IMR-90 (cell line): ENCODE results near the gene PIN1. TPM values are rescaled to one million over a fixed set of nuclear protein-coding genes. Genes with fewer than 3 reads are reported as not detected.

Experiments
- ATAC-seq: fragments of 200-7000 bp; cut with Tn5 transposase; 2 replicates; pipeline ENCODE4 v1.9.1; 2020; ENCODE audit warnings: low read depth, mild to moderate bottlenecking, moderate library complexity
- BruUV-seq: library from RNA; stranded (reverse); fragments of 400-500 nt; replicated peaks from 2 replicates; lab custom pipeline; 2021; lab: Mats Ljungman, UMichigan
- CTCF ChIA-PET: fragments of 300-600 bp; formaldehyde crosslinking; extraction: SDS; loops from one replicate; lab custom pipeline; 2021; ENCODE audit warnings: antibody characterized with exemption; lab: Yijun Ruan, JAX
- POLR2A ChIA-PET: fragments of 300-600 bp; sonication (Branson Sonifier 250); formaldehyde crosslinking; loops from one replicate; lab custom pipeline; 2022; ENCODE audit warnings: antibody characterized with exemption; ENCODE audit not compliant: unreplicated experiment; lab: Charles Lee
- DNase-seq: peaks from one replicate; pipeline ENCODE4 v3.0.0; 2013
- H2AFZ ChIP-seq: replicated peaks from 2 replicates; pipeline ENCODE3; 2013; ENCODE audit warnings: low read length, mild to moderate bottlenecking; ENCODE audit not compliant: poor library complexity
- H2AK5ac ChIP-seq: 2 replicates; pipeline ENCODE4 v1.6.1; 2013; ENCODE audit warnings: low read depth, low read length, inconsistent platforms
- H2AK9ac ChIP-seq: replicated peaks from 2 replicates; pipeline ENCODE3; 2013; ENCODE audit warnings: mild to moderate bottlenecking, low read depth, low read length, moderate library complexity; ENCODE audit not compliant: poor library complexity
- H2BK120ac ChIP-seq: 2 replicates; pipeline ENCODE4 v1.6.1; 2013; ENCODE audit warnings: low read depth, low read length, inconsistent platforms
- H2BK15ac ChIP-seq: 3 replicates; pipeline ENCODE4 v1.6.1; 2013; ENCODE audit warnings: low read depth, low read length, inconsistent platforms
- H2BK20ac ChIP-seq: 2 replicates; pipeline ENCODE4 v1.6.1; 2013; ENCODE audit warnings: low read depth, mild to moderate bottlenecking, inconsistent platforms, low read length, moderate library complexity
- H2BK5ac ChIP-seq: 2 replicates; pipeline ENCODE4 v1.6.1; 2013; ENCODE audit warnings: mild to moderate bottlenecking, low read depth, low read length, inconsistent platforms; ENCODE audit not compliant: poor library complexity, severe bottlenecking
- H3K14ac ChIP-seq: replicated peaks from 2 replicates; pipeline ENCODE4 v1.6.1; 2013; ENCODE audit warnings: low read depth, low read length, inconsistent platforms
- H3K18ac ChIP-seq: 2 replicates; pipeline ENCODE4 v1.6.1; 2013; ENCODE audit warnings: low read depth, low read length, control low read depth
- H3K23ac ChIP-seq: 2 replicates; pipeline ENCODE4 v1.6.1; 2013; ENCODE audit warnings: low read depth, low read length, inconsistent platforms
- H3K27ac ChIP-seq: 2 replicates; pipeline ENCODE4 v1.5.1; 2013; ENCODE audit warnings: mild to moderate bottlenecking, control low read depth, low read length; ENCODE audit not compliant: insufficient read depth
- H3K27me3 ChIP-seq: 2 replicates; pipeline ENCODE4 v1.6.1; 2013; ENCODE audit warnings: low read length; ENCODE audit not compliant: control insufficient read depth, insufficient read depth
- H3K36me3 ChIP-seq: 2 replicates; pipeline ENCODE4 v1.6.1; 2013; ENCODE audit warnings: low read length, mixed read lengths; ENCODE audit not compliant: control insufficient read depth, insufficient read depth
- H3K4ac ChIP-seq: 2 replicates; pipeline ENCODE4 v1.6.1; 2013; ENCODE audit warnings: low read depth, low read length, inconsistent platforms
- H3K4me1 ChIP-seq: 2 replicates; pipeline ENCODE4 v1.6.1; 2013; ENCODE audit warnings: low read length, mixed read lengths; ENCODE audit not compliant: control insufficient read depth, insufficient read depth
- H3K4me2 ChIP-seq: 2 replicates; pipeline ENCODE4 v1.6.1; 2013; ENCODE audit warnings: low read depth, mild to moderate bottlenecking, control low read depth, low read length, moderate library complexity
- H3K4me3 ChIP-seq: 2 replicates; pipeline ENCODE4 v1.5.1; 2013; ENCODE audit warnings: low read depth, mild to moderate bottlenecking, control low read depth, low read length, moderate library complexity; ENCODE audit not compliant: insufficient read depth
- H3K56ac ChIP-seq: 2 replicates; pipeline ENCODE4 v1.6.1; 2013; ENCODE audit warnings: low read length, inconsistent platforms; ENCODE audit not compliant: insufficient read depth; ENCODE audit errors: extremely low read depth
- H3K79me1 ChIP-seq, 2 experiments: 2 replicates each; pipeline ENCODE4 v1.6.1; 2013; ENCODE audit warnings: low read length in 2 of 2, inconsistent platforms in 1 of 2, low read depth in 1 of 2
- H3K9ac ChIP-seq: 2 replicates; pipeline ENCODE4 v1.6.1; 2013; ENCODE audit warnings: low read depth, low read length, control low read depth
- H3K9me1 ChIP-seq: 2 replicates; pipeline ENCODE4 v1.6.1; 2013; ENCODE audit warnings: low read length, inconsistent platforms; ENCODE audit not compliant: insufficient read depth
- H3K9me3 ChIP-seq: 2 replicates; pipeline ENCODE4 v1.6.1; 2013; ENCODE audit warnings: low read length; ENCODE audit not compliant: control insufficient read depth, insufficient read depth
- H4K20me1 ChIP-seq: 2 replicates; pipeline ENCODE4 v1.6.1; 2013; ENCODE audit warnings: low read length, inconsistent platforms; ENCODE audit not compliant: insufficient read depth
- H4K5ac ChIP-seq: 2 replicates; pipeline ENCODE4 v1.6.1; 2013; ENCODE audit warnings: mild to moderate bottlenecking, low read depth, low read length, control low read depth
- H4K8ac ChIP-seq, 2 experiments: 2 replicates each; pipeline ENCODE4 v1.6.1; 2013; ENCODE audit warnings: low read depth in 2 of 2, low read length in 2 of 2, control low read depth in 1 of 2, inconsistent platforms in 1 of 2
- H4K91ac ChIP-seq: 2 replicates; pipeline ENCODE4 v1.6.1; 2013; ENCODE audit warnings: low read depth, low read length, inconsistent platforms; ENCODE audit not compliant: insufficient read depth
- CTCF ChIP-seq: conservative IDR thresholded peaks from 2 replicates; pipeline ENCODE4 v1.5.1; 2012; ENCODE audit warnings: mild to moderate bottlenecking, low read depth, low read length, improper control_type of control experiment
- FOS ChIP-seq: fragments of 150-350 bp; IDR thresholded peaks from 2 replicates; pipeline ENCODE4 v1.6.1; 2016; ENCODE audit warnings: low read depth, low read length
- MAZ ChIP-seq: IDR thresholded peaks from 2 replicates; pipeline ENCODE4 v1.6.1; 2012; ENCODE audit warnings: low read depth, mild to moderate bottlenecking, low read length, improper control_type of control experiment, moderate library complexity, borderline replicate concordance
- NFE2L2 ChIP-seq: fragments of 150-350 bp; IDR thresholded peaks from 2 replicates; pipeline ENCODE4 v1.6.1; 2016; ENCODE audit warnings: low read depth, mild to moderate bottlenecking, low read length
- RAD21 ChIP-seq: IDR thresholded peaks from 2 replicates; pipeline ENCODE4 v1.6.1; 2012; ENCODE audit warnings: low read length, improper control_type of control experiment
- RFX5 ChIP-seq: IDR thresholded peaks from 2 replicates; pipeline ENCODE4 v1.8.0; 2012; ENCODE audit warnings: low read depth, mild to moderate bottlenecking, low read length, moderate library complexity
- SMC3 ChIP-seq: fragments of 150-350 bp; IDR thresholded peaks from 2 replicates; pipeline ENCODE4 v1.6.1; 2016; ENCODE audit warnings: low read depth, mild to moderate bottlenecking, antibody characterized with exemption, low read length, moderate library complexity
- WGBS, 2 experiments: methylation state at CpG; one replicate each; pipeline versions ENCODE4 v1.1.5 to v1.1.7; 2013; ENCODE audit warnings: missing lambda C conversion rate in 2 of 2; ENCODE audit not compliant: insufficient read length in 1 of 2; ENCODE audit errors: extremely low coverage in 2 of 2; 5-methylcytosine and 5-hydroxymethylcytosine counted together
- dilution Hi-C: fragments of 300-500 bp; cut with HindIII; formaldehyde crosslinking; loops from one replicate; pipeline ENCODE4 v1.14.3; 2018; ENCODE audit warnings: low sequenced_read_pairs; ENCODE audit not compliant: unreplicated experiment
- in situ Hi-C: fragments of 300-500 bp; cut with MboI; formaldehyde crosslinking; loops from 3 replicates; pipeline ENCODE4 v1.14.3; 2019; ENCODE audit warnings: low sequenced_read_pairs, inconsistent platforms, mixed read lengths
- intact Hi-C: fragments of 100-400 bp; cut with micrococcal nuclease; formaldehyde crosslinking; loops from 2 replicates; pipeline ENCODE4 v1.10.0; 2022
- polyA plus RNA-seq, 3 experiments: library from polyadenylated mRNA; depleted of rRNA; stranded (reverse); fragments of >200 nt; gene quantifications; 2 replicates each; pipeline ENCODE4 v1.2.3, GENCODE V29; 2012; ENCODE audit warnings: low replicate concordance in 1 of 3
- total RNA-seq: library from RNA; depleted of rRNA; stranded (reverse); fragments of >200 nt; gene quantifications from 2 replicates; pipeline ENCODE4 v1.2.3, GENCODE V29; 2012

Gene PIN1
- total and polyA plus RNA-seq, 2 of the 4 experiments (the other 2 are of a cell fraction), result 76.0 to 105 TPM

DNA sequence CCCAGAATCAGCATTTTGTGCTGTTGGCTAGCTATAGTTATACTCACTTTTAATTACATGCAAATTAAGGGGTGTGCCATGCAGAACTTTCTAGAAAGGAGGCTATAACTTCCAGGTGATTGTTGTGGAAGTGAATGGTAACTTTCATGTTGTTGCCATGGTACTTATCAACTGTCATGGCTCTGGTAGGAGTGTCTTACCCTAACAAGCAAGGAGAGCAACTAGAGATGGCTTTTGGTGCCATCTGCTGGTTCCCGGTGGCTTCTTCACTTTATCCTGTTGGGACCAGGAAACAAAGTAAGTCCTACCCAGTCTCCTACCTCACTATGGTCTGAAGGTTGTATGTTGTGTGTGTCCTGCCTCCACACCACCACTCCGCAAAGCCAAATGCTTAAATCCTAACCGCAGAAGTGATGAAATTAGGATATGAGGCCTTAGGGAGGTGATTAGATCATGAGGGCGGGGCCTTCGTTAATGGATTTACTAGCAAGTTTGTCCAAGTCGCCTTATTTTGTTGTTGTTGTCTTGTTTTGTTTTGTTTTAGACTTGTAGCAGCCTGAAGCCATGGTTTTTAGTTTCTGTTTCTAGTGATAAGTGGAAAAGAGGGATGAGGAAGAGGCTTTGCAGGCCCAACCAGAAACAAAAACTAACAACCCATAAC is 38.9 kb upstream of the PIN1 start:
- Histone ChIP-seq H2BK15ac (no peak overlapping the region), H2BK5ac (no peak overlapping the region), H3K9me1 (no peaks in the 10 kb centered on the region), H3K56ac (no peak overlapping the region), H2AK5ac (no peak overlapping the region), H3K4ac (no peak overlapping the region), H2BK20ac (no peak overlapping the region), H4K5ac (0 out of 2 replicates have a peak overlapping the region, but pooled peaks have one; percentile 23), H3K9me3 (no peaks in the 10 kb centered on the region), H4K20me1 (no peaks in the 10 kb centered on the region), H3K18ac (no peak overlapping the region), H3K4me1 (no peaks in the 10 kb centered on the region), H3K4me3 (no peak overlapping the region), H3K9ac (no peak overlapping the region), H4K91ac (no peak overlapping the region), H3K23ac (no peak overlapping the region), H3K14ac (no peak overlapping the region), H3K36me3 (no peaks in the 10 kb centered on the region), H3K4me2 (no peak overlapping the region), H2AFZ (peak overlapping the region; percentile 80), H3K27me3 (no peaks in the 10 kb centered on the region), H2AK9ac (no peak overlapping the region), H3K27ac (no peak overlapping the region), H3K79me1 (no peaks in the 10 kb centered on the region), H2BK120ac (no peak overlapping the region), H4K8ac (peak overlapping the region in 1 of 2 experiments; percentile 73; a peak in 2 of 4 replicates)
- BruUV-seq, result no TSS peak
- ATAC-seq (peak; percentile 28), DNase-seq (peak; percentile 91)
- intact Hi-C loops (loop anchor here (1.0 kb wide), 1 partner anchor 591 kb away; no protein-coding TSS in a partner anchor), dilution Hi-C loops (loop anchor here (10.0 kb wide), 1 partner anchor 171 kb away; the partner anchor contains the start of gene ZNF561), in situ Hi-C loops (loop anchor here (10.0 kb wide), 3 partner anchors 471 to 661 kb away; partner anchors contain the start of gene ZNF559)
- CTCF ChIA-PET, result interaction anchor here (0.7 kb wide), 1 partner anchor 211 kb away, joined by 4 read pairs; no protein-coding TSS in a partner anchor
- 90% methylated on average over 2 of the region's 6 CpGs; no CpG with 5 or more reads in 1 of the 2 experiments for WGBS, 2 experiments
- POLR2A ChIA-PET, result no interaction called here
- peak; percentile 92 for TF ChIP-seq CTCF
- no peak for TF ChIP-seq NFE2L2
- TF ChIP-seq RAD21, result peak; percentile 91
- TF ChIP-seq FOS, result no peak
- TF ChIP-seq SMC3, result peak; percentile 91
- no peak for TF ChIP-seq RFX5
- TF ChIP-seq MAZ, result no peak
